GM23338 (cell line): ENCODE data around the gene FARS2. TPM values are rescaled to one million over a fixed set of nuclear protein-coding genes. Genes with fewer than 3 reads are reported as not detected.

Experiments used
- ATAC-seq: fragments of 200-7000 bp; cut with Tn5 transposase; 3 replicates; pipeline ENCODE4 v1.9.1; 2020
- DNase-seq: peaks from one replicate; pipeline ENCODE4 v3.0.0-alpha.2; 2015; ENCODE audit warnings: low spot score
- H2AFZ ChIP-seq: fragments of 200-600 bp; sonication (generic); 2 replicates; pipeline ENCODE4 v1.8.0; 2016; ENCODE audit warnings: antibody characterized with exemption, mild to moderate bottlenecking, moderate library complexity
- H3F3A ChIP-seq: fragments of 200-600 bp; sonication (generic); replicated peaks from 2 replicates; pipeline ENCODE4 v1.8.0; 2017; ENCODE audit warnings: antibody characterized with exemption, mixed run types, low read depth
- H3K27ac ChIP-seq: fragments of 200-600 bp; sonication (generic); 2 replicates; pipeline ENCODE4 v1.6.1; 2016; ENCODE audit warnings: low read depth
- H3K27me3 ChIP-seq: fragments of 200-600 bp; sonication (generic); 2 replicates; pipeline ENCODE4 v1.8.0; 2016; ENCODE audit warnings: mild to moderate bottlenecking, mixed run types, moderate library complexity; ENCODE audit not compliant: insufficient read depth
- H3K36me3 ChIP-seq: fragments of 200-600 bp; sonication (generic); 2 replicates; pipeline ENCODE4 v1.8.0; 2016; ENCODE audit warnings: mild to moderate bottlenecking; ENCODE audit not compliant: insufficient read depth
- H3K4me1 ChIP-seq: fragments of 200-600 bp; sonication (generic); 2 replicates; pipeline ENCODE4 v1.8.0; 2016; ENCODE audit warnings: mild to moderate bottlenecking, moderate library complexity; ENCODE audit not compliant: insufficient read depth
- H3K4me2 ChIP-seq: fragments of 200-600 bp; sonication (generic); 2 replicates; pipeline ENCODE4 v1.7.1; 2017; ENCODE audit warnings: mixed run types
- H3K4me3 ChIP-seq: fragments of 200-600 bp; sonication (generic); 2 replicates; pipeline ENCODE4 v1.6.1; 2016; ENCODE audit warnings: mixed run types
- H3K79me2 ChIP-seq: fragments of 200-600 bp; sonication (generic); replicated peaks from 2 replicates; pipeline ENCODE4 v1.8.0; 2017; ENCODE audit warnings: mild to moderate bottlenecking; ENCODE audit not compliant: insufficient read depth
- H3K9me2 ChIP-seq: fragments of 200-600 bp; sonication (generic); 2 replicates; pipeline ENCODE4 v1.8.0; 2017; ENCODE audit not compliant: insufficient read depth
- H4K20me1 ChIP-seq: fragments of 200-600 bp; sonication (generic); replicated peaks from 2 replicates; pipeline ENCODE4 v1.8.0; 2017; ENCODE audit warnings: mild to moderate bottlenecking; ENCODE audit not compliant: insufficient read depth
- H3K27ac Mint-ChIP-seq: 2 replicates; pipeline ENCODE4 v1.8.0; 2020; ENCODE audit warnings: inconsistent platforms, mild to moderate bottlenecking, moderate library complexity, mixed read lengths
- H3K27me3 Mint-ChIP-seq: 3 replicates; pipeline ENCODE4 v1.8.0; 2022; ENCODE audit warnings: low read depth, mild to moderate bottlenecking, moderate library complexity, mixed read lengths, inconsistent platforms; ENCODE audit not compliant: insufficient read depth, poor library complexity
- H3K36me3 Mint-ChIP-seq: 3 replicates; pipeline ENCODE4 v1.8.0; 2021; ENCODE audit warnings: low read depth, mild to moderate bottlenecking, inconsistent platforms, moderate library complexity, mixed read lengths
- H3K4me1 Mint-ChIP-seq: 3 replicates; pipeline ENCODE4 v1.8.0; 2020; ENCODE audit warnings: mild to moderate bottlenecking, inconsistent platforms, mixed read lengths
- H3K4me3 Mint-ChIP-seq: 3 replicates; pipeline ENCODE4 v1.8.0; 2021; ENCODE audit warnings: moderate library complexity, mild to moderate bottlenecking, inconsistent platforms, mixed read lengths
- H3K9me3 Mint-ChIP-seq: 3 replicates; pipeline ENCODE4 v1.8.0; 2020; ENCODE audit warnings: moderate library complexity, mild to moderate bottlenecking, inconsistent platforms, mixed read lengths
- ETS1 ChIP-seq: IDR thresholded peaks from 2 replicates; pipeline ENCODE4 v1.6.1; 2016; ENCODE audit warnings: antibody characterized with exemption
- EZH2 ChIP-seq: fragments of 200-600 bp; sonication (generic); IDR thresholded peaks from one replicate; pipeline ENCODE4 v1.8.0; 2017; ENCODE audit warnings: antibody characterized with exemption, mild to moderate bottlenecking, low read depth; ENCODE audit not compliant: unreplicated experiment
- EZH2phosphoT487 ChIP-seq: fragments of 200-600 bp; sonication (generic); IDR thresholded peaks from one replicate; pipeline ENCODE4 v1.8.1; 2018; ENCODE audit warnings: antibody characterized with exemption; ENCODE audit not compliant: unreplicated experiment
- JUNB ChIP-seq: IDR thresholded peaks from one replicate; pipeline ENCODE4 v1.6.1; 2016; ENCODE audit warnings: antibody characterized with exemption; ENCODE audit not compliant: unreplicated experiment
- POLR2AphosphoS5 ChIP-seq: IDR thresholded peaks from 2 replicates; pipeline ENCODE4 v1.6.1; 2016; ENCODE audit warnings: antibody characterized with exemption, low read depth
- REST ChIP-seq: IDR thresholded peaks from one replicate; pipeline ENCODE4 v1.6.1; 2018; ENCODE audit warnings: antibody characterized with exemption; ENCODE audit not compliant: unreplicated experiment
- STAT1 ChIP-seq: IDR thresholded peaks from one replicate; pipeline ENCODE4 v1.6.1; 2016; ENCODE audit warnings: antibody characterized with exemption; ENCODE audit not compliant: unreplicated experiment
- ZNF114 ChIP-seq: fragments of 250-450 bp; sonication (Bioruptor Pico); IDR thresholded peaks from 2 replicates; pipeline ENCODE4 v1.5.0; 2020; ENCODE audit warnings: mild to moderate bottlenecking, moderate library complexity
- ZNF331 ChIP-seq: fragments of 250-450 bp; sonication (Bioruptor Pico); IDR thresholded peaks from 2 replicates; pipeline ENCODE4 v1.5.0; 2020; ENCODE audit warnings: low read depth, mild to moderate bottlenecking, moderate library complexity
- ZNF462 ChIP-seq: fragments of 250-450 bp; sonication (Bioruptor Pico); IDR thresholded peaks from 2 replicates; pipeline ENCODE4 v1.5.0; 2020; ENCODE audit warnings: mild to moderate bottlenecking, moderate library complexity
- polyA plus RNA-seq: library from polyadenylated mRNA; unstranded; fragments of >200 nt; fragmentation: Nextera tagmentation; extraction: Ambion mirVana; gene quantifications from 2 replicates; pipeline ENCODE4 v1.2.1, GENCODE V29; 2016
- total RNA-seq: library from RNA; depleted of rRNA; stranded (reverse); fragments of >200 nt; shearing (Covaris generic); gene quantifications from 2 replicates; pipeline ENCODE4 v1.2.3, GENCODE V29; 2014

The FARS2 gene
- total and polyA plus RNA-seq, 2 experiments from 2014 or later = 7.6 to 19.0 TPM

- H3K4me1 ChIP-seq = no peaks in the 10 kb centered on the region
- H3K36me3 ChIP-seq = no peaks in the 10 kb centered on the region; the same call in 1 of the 2 replicates
- no peak overlapping the region for H3K27ac Mint-ChIP-seq
- no peaks in the 10 kb centered on the region for H3K9me3 Mint-ChIP-seq
- no peaks in the 10 kb centered on the region for H3K36me3 Mint-ChIP-seq
- no peak for DNase-seq
- H3K4me1 Mint-ChIP-seq = peaks cover 9% of the 10 kb centered on the region; the same call in 2 of the 3 replicates
- no peak overlapping the region for H3K4me2 ChIP-seq
- H3K4me3 ChIP-seq = no peak overlapping the region
- no peak overlapping the region for H2AFZ ChIP-seq
- H3K4me3 Mint-ChIP-seq = no peak overlapping the region
- H3K79me2 ChIP-seq = no peaks in the 10 kb centered on the region
- H3K9me2 ChIP-seq = peaks cover 17% of the 10 kb centered on the region
- H3K27me3 Mint-ChIP-seq = peaks cover 5% of the 10 kb centered on the region
- H4K20me1 ChIP-seq = no peaks in the 10 kb centered on the region
- no peaks in the 10 kb centered on the region for H3F3A ChIP-seq
- H3K27ac ChIP-seq = no peak overlapping the region
- TF ChIP-seq ETS1 (no peak), ZNF331 (CRISPR knock-in tag) (no peak), EZH2 (no peak), JUNB (no peak), EZH2phosphoT487 (no peak), POLR2AphosphoS5 (no peak), ZNF114 (CRISPR knock-in tag) (no peak), STAT1 (no peak), ZNF462 (CRISPR knock-in tag) (no peak), REST (no peak)
- H3K27me3 ChIP-seq = no peaks in the 10 kb centered on the region
- no peak for ATAC-seq
These were observed 357.9 kb downstream of the FARS2 start for GRCh38 chr6:5619249-5619648.
